HUES6 (cell line): ENCODE data around the gene SCAMP4.
"Not testable (repeated sequence)": the region's sequence is repeated elsewhere in the genome, so short reads cannot be mapped to it uniquely, and the experiment has no call there.

Source experiments
- H3K27ac ChIP-seq: 2 replicates; pipeline ENCODE4 v1.7.0; 2013; ENCODE audit warnings: low read depth, mild to moderate bottlenecking, low read length, inconsistent platforms
- H3K27me3 ChIP-seq: 2 replicates; pipeline ENCODE4 v1.6.1; 2013; ENCODE audit warnings: low read length; ENCODE audit not compliant: control insufficient read depth, insufficient read depth
- H3K36me3 ChIP-seq: 2 replicates; pipeline ENCODE4 v1.6.1; 2013; ENCODE audit warnings: low read length; ENCODE audit not compliant: control insufficient read depth, insufficient read depth
- H3K4me1 ChIP-seq: 2 replicates; pipeline ENCODE4 v1.6.1; 2013; ENCODE audit warnings: low read length; ENCODE audit not compliant: control insufficient read depth, insufficient read depth
- H3K4me3 ChIP-seq: 2 replicates; pipeline ENCODE4 v1.5.1; 2013; ENCODE audit warnings: low read depth, low read length
- H3K9ac ChIP-seq: one replicate; pipeline ENCODE4 v1.6.1; 2013; ENCODE audit warnings: mild to moderate bottlenecking, low read length
- H3K9me3 ChIP-seq: 2 replicates; pipeline ENCODE4 v1.6.1; 2013; ENCODE audit warnings: low read depth, low read length; ENCODE audit not compliant: control insufficient read depth, insufficient read depth

SCAMP4 gene

DNA sequence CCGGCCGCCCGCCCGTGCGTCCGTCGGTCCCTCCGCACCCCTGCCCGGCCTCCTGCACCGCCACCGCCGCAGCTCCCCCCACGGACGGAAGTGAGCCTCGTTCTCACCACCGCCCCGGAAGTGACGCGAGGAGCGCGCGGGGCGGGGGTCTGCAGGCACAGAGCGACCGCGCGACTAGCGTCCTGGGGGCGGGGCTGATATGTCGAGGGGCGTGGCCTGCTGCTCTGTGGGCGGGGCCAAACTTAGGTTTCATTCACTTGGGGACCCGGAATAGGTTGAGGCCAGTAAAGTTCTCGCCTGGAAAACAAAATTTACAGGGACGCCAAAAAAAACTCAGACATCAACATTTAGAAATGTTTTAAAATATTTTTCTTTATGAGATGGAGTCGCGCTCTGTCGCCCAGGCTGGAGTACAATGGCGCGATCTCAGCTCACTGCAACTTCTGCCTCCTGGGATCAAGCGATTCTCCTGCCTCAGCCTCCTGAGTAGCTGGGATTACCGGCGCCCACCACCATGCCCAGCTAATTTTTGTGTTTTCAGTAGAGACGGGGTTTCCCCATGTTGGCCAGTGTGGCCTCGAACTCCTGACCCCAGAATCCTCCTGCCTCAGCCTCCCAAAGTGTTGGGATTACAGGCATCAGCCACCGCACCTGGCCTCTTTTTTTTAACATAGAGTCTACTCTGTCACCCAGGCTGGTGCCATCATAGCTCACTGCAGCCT, 19.6 kb upstream of the SCAMP4 start, which contains the start of gene ABHD17A:
TSS of gene ABHD17A (minus strand) at position 99 of the 722 bp plus-strand sequence. CDS start 3,930 bp downstream, outside the sequence.
- Histone ChIP-seq H3K4me1 (peaks cover 34% of the 10 kb centered on the region), H3K4me3 (peak within 1 kb of the TSS; percentile 91), H3K9ac (peak within 1 kb of the TSS; percentile 85)
- not testable (repeated sequence) for H3K27ac ChIP-seq, H3K36me3 ChIP-seq, H3K27me3 ChIP-seq, H3K9me3 ChIP-seq

DNA sequence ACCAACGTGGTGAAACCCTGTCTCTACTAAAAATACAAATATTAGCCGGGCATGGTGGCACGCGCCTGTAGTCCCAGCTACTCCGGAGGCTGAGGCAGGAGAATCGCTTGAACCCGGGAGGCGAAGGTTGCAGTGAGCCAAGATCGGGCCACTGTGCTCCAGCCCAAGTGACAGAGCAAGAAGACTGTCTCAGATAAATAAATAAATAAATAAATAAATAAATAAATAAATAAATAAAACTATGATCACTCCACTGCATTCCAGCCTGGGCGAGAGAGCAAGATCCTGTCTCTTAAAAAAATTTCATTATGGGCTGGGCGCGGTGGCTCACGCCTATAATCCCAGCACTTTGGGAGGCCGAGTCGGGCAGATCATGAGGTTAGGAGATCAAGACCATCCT, 18.8 kb upstream of the SCAMP4 start:
- not testable (repeated sequence) for H3K9ac ChIP-seq, H3K27ac ChIP-seq, H3K27me3 ChIP-seq, H3K4me3 ChIP-seq, H3K36me3 ChIP-seq, H3K9me3 ChIP-seq
- H3K4me1 ChIP-seq = peaks cover 34% of the 10 kb centered on the region

GRCh38 chr19:1888385-1888784, 16.8 kb upstream of the SCAMP4 start:
- no peaks in the 10 kb centered on the region for H3K9me3 ChIP-seq
- H3K27me3 ChIP-seq = no peaks in the 10 kb centered on the region
- H3K9ac ChIP-seq = no peak overlapping the region
- peaks cover 20% of the 10 kb centered on the region for H3K4me1 ChIP-seq
- no peaks in the 10 kb centered on the region for H3K36me3 ChIP-seq
- H3K27ac ChIP-seq = no peak overlapping the region; the same call in 1 of the 2 replicates
- no peak overlapping the region for H3K4me3 ChIP-seq

DNA sequence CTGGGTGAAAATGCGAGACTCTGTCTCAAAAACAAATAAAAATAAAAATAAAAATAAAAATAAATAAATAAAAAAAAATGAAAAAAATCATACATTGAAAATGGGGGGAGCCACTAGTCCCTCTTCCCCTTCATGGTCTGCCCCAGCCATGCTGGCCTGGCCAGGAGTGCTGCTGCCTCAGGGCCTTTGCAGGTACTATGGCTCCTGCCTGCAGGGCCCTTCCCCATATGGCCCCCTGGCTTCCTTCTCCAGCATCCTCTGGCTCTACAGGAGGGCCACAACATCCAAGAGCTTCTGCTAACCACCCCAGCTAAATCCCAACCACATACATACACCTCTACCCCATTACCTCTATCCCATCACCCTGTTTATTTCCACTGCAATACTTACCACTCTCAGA, 15.3 kb upstream of the SCAMP4 start:
- no peak overlapping the region for H3K4me3 ChIP-seq

DNA sequence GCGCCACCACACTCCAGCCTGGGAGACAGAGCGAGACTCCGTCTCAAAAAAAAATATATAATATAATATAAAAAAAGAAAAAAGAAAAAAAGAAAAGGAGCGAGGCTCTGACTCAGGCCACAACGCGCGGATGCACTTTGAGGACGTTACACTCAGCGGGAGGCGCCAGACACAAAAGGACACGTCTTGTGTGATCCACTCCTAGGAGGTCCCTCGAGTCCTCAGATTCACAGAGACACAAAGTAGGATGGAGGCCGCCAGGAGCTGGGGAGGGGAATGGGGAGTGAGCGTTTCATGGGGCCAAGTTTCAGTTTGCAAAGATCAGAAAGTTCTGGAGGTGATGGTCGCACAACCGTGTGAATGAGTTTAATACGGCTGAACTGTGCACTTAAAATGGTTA, 11.4 kb upstream of the SCAMP4 start:
- Histone ChIP-seq H3K4me3 (no peak overlapping the region), H3K9ac (no peak overlapping the region), H3K36me3 (no peaks in the 10 kb centered on the region), H3K27me3 (no peaks in the 10 kb centered on the region), H3K9me3 (no peaks in the 10 kb centered on the region), H3K27ac (no peak overlapping the region), H3K4me1 (peaks cover 2% of the 10 kb centered on the region; the same call in 1 of the 2 replicates)

More for the DNA sequence above, 15.3 kb upstream of the SCAMP4 start:
- Histone ChIP-seq H3K9ac (no peak overlapping the region), H3K27me3 (no peaks in the 10 kb centered on the region), H3K4me1 (peaks cover 12% of the 10 kb centered on the region; the same call in 1 of the 2 replicates), H3K27ac (no peak overlapping the region), H3K36me3 (no peaks in the 10 kb centered on the region), H3K9me3 (no peaks in the 10 kb centered on the region)

DNA sequence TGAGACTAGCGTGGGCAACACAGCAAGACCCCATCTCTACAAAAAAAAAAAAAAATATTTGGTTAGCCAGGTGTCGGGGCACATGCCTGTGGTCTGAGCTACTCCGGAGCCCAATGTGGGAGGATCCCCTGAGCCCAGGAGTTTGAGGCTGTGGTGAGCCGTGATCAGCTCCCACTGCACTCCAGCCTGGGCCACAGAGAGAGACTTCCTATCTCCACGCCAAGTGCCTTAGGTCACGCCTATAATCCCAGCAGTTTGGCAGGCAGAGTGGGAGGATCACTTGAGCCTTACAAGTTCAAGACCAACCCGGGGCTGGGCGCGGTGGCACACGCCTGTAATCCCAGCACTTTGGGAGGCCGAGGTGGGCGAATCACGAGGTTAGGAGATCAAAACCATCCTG, 8.7 kb upstream of the SCAMP4 start:
- no peaks in the 10 kb centered on the region for H3K9me3 ChIP-seq
- H3K9ac ChIP-seq = no peak overlapping the region
- peaks cover 2% of the 10 kb centered on the region; the same call in 1 of the 2 replicates for H3K4me1 ChIP-seq
- H3K27me3 ChIP-seq = no peaks in the 10 kb centered on the region
- no peak overlapping the region for H3K4me3 ChIP-seq
- no peaks in the 10 kb centered on the region for H3K36me3 ChIP-seq
- H3K27ac ChIP-seq = no peak overlapping the region

DNA sequence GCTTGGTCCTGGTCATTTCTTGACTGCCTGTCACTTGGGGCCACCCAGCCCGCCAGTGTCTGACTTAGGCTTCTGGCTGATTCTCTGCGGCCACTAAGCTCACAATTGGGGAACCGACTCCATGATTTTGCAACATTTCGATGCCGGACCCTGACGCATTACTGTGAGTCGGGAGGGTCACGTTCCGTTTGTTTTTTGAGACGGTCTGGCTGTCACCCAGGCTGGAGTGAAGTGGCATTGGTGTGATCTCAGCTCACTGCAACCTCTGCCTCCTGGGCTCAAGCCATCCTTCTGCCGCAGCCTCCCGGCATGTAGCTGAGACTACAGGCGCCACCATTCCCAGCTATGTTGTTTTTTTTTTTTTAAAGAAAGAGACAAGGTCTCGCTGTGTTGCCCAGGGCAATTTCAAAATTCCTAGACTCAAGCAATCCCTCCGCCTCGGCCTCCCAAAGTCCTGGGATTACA, 3.2 kb upstream of the SCAMP4 start:
- Histone ChIP-seq H3K27me3 (no peaks in the 10 kb centered on the region), H3K9me3 (no peaks in the 10 kb centered on the region), H3K4me1 (peaks cover 12% of the 10 kb centered on the region; the same call in 1 of the 2 replicates), H3K4me3 (no peak overlapping the region), H3K9ac (no peak overlapping the region), H3K27ac (no peak overlapping the region), H3K36me3 (0 out of 2 replicates have a peak, but pooled peaks cover 4% of the 10 kb centered on the region)

- no peak overlapping the region for H3K9ac ChIP-seq
- H3K27me3 ChIP-seq = no peaks in the 10 kb centered on the region
- 0 out of 2 replicates have a peak, but pooled peaks cover 6% of the 10 kb centered on the region for H3K36me3 ChIP-seq
- H3K27ac ChIP-seq = no peak overlapping the region
- no peaks in the 10 kb centered on the region for H3K9me3 ChIP-seq
- no peak overlapping the region for H3K4me3 ChIP-seq
- H3K4me1 ChIP-seq = peaks cover 16% of the 10 kb centered on the region; the same call in 1 of the 2 replicates
These were observed 2.3 kb upstream of the SCAMP4 start for GRCh38 chr19:1902923-1903322.

GRCh38 chr19:1904860-1905109, 414 bp upstream of the SCAMP4 start:
- Histone ChIP-seq H3K9ac (peak overlapping the region; percentile 86), H3K36me3 (peaks cover 17% of the 10 kb centered on the region; the same call in 1 of the 2 replicates), H3K27ac (peak overlapping the region; percentile 74), H3K4me1 (peaks cover 16% of the 10 kb centered on the region; the same call in 1 of the 2 replicates), H3K4me3 (peak overlapping the region; percentile 52), H3K27me3 (no peaks in the 10 kb centered on the region), H3K9me3 (no peaks in the 10 kb centered on the region)

- H3K9me3 ChIP-seq = no peaks in the 10 kb centered on the region
- H3K36me3 ChIP-seq = peaks cover 18% of the 10 kb centered on the region; the same call in 1 of the 2 replicates
- H3K4me1 ChIP-seq = peaks cover 16% of the 10 kb centered on the region; the same call in 1 of the 2 replicates
- peak overlapping the region; percentile 84 for H3K9ac ChIP-seq
- peak overlapping the region; percentile 62 for H3K4me3 ChIP-seq
- no peaks in the 10 kb centered on the region for H3K27me3 ChIP-seq
- peak overlapping the region; percentile 18; the same call in 1 of the 2 replicates for H3K27ac ChIP-seq
These were observed 720 bp downstream of the SCAMP4 start for GRCh38 chr19:1905863-1906375.

- H3K4me3 ChIP-seq = no peak overlapping the region
- no peaks in the 10 kb centered on the region for H3K9me3 ChIP-seq
- H3K27me3 ChIP-seq = no peaks in the 10 kb centered on the region
- 0 out of 2 replicates have a peak overlapping the region, but pooled peaks have one; percentile 2 for H3K27ac ChIP-seq
- peaks cover 21% of the 10 kb centered on the region; the same call in 1 of the 2 replicates for H3K36me3 ChIP-seq
- H3K4me1 ChIP-seq = peaks cover 16% of the 10 kb centered on the region; the same call in 1 of the 2 replicates
- peak overlapping the region; percentile 23 for H3K9ac ChIP-seq
These were observed 1.9 kb downstream of the SCAMP4 start for GRCh38 chr19:1906985-1907562.
